GM12872 (cell line): ENCODE measurements around the gene MAMDC4.

Experiments used
- CTCF ChIP-seq: IDR thresholded peaks from 3 replicates; pipeline ENCODE4 v1.5.1; 2011; ENCODE audit warnings: low read depth, mild to moderate bottlenecking, low read length, moderate library complexity; ENCODE audit not compliant: insufficient read depth

MAMDC4 gene

DNA sequence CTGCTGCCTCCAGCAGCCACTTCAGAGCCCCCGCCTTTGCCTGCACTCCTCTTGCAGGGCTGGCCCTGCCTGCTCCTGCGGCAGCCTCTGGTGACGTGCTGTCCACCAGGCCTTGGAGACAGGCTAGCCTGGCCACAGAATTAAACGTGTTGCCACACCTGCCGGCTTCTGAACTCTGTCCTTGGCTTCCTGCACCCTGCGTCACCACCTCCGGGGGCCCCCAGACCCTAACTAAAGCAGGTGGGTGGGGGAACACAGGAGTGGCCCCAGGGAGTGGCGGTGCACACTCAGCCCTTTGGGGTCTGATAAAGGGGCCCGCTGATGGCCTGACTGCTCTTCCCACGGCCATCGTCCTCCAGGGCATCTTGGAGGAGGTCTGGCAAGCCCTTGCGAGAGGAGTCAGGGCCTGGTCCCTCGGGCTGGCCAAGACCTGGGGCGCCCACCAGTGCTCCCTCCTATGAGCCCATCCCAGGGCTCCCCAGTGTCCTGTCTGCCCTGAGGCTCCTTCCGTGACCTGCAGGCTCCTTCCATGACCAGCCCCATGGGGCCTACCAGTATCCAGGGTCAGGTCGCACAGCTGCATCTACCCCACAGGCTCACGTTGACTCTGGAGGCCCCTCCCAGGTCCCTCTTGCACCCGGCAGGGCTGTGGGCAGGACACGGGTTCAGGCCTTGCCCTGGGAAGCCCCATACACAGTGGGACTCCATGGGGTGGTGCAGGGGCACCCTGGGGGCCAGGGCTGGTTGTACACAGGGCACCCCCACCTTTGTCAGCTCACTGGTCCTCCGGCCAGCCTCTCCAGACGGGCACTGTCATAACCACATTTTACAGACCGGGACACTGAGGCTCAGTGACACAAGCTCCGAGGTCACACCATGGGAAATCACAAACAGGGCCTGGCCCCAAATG, 1.0 kb upstream of the MAMDC4 start:
- no peak for TF ChIP-seq CTCF

- no peak for TF ChIP-seq CTCF
Measured at GRCh38 chr9:136852664-136853595, 784 bp downstream of the MAMDC4 start.

GRCh38 chr9:136853596-136854112, 1.5 kb downstream of the MAMDC4 start:
- peak; percentile 46 for TF ChIP-seq CTCF

GRCh38 chr9:136854113-136854841, 2.1 kb downstream of the MAMDC4 start:
- no peak for TF ChIP-seq CTCF

GRCh38 chr9:136854842-136855460, 2.8 kb downstream of the MAMDC4 start:
- TF ChIP-seq CTCF, result no peak

- TF ChIP-seq CTCF, result no peak
Measured at GRCh38 chr9:136855461-136856078, 3.4 kb downstream of the MAMDC4 start.
